ENCODE data around the gene DGKD.

Gene DGKD

GRCh38 chr2:233513953-233514655 is 159.8 kb downstream of the DGKD start:
- DNase-seq: no peak

- DNase-seq: no peak
Observed at GRCh38 chr2:233519787-233520611, 165.7 kb downstream of the DGKD start.
